Chondrocyte (in vitro differentiated cells): ENCODE results near the gene NT5DC3. TPM values are rescaled to one million over a fixed set of nuclear protein-coding genes. Genes with fewer than 3 reads are reported as not detected.

ENCODE experiments used
- DNase-seq: peaks from one replicate; pipeline ENCODE4 v3.0.0; 2021; ENCODE audit warnings: mixed read lengths, low spot score
- H3K27ac Mint-ChIP-seq: one replicate; pipeline ENCODE4 v1.8.0; 2021; ENCODE audit warnings: mild to moderate bottlenecking, moderate library complexity, mixed read lengths; ENCODE audit not compliant: unreplicated experiment
- H3K27me3 Mint-ChIP-seq: 2 replicates; pipeline ENCODE4 v1.8.0; 2021; ENCODE audit warnings: low read depth, mixed read lengths
- H3K36me3 Mint-ChIP-seq: 2 replicates; pipeline ENCODE4 v1.8.0; 2021; ENCODE audit warnings: low read depth, mixed read lengths
- H3K4me1 Mint-ChIP-seq: 2 replicates; pipeline ENCODE4 v1.8.0; 2021; ENCODE audit warnings: low read depth, mild to moderate bottlenecking, mixed read lengths
- H3K4me3 Mint-ChIP-seq: one replicate; pipeline ENCODE4 v1.8.0; 2021; ENCODE audit warnings: mild to moderate bottlenecking, moderate library complexity, mixed read lengths; ENCODE audit not compliant: unreplicated experiment
- H3K9me3 Mint-ChIP-seq: 2 replicates; pipeline ENCODE4 v1.8.0; 2021; ENCODE audit warnings: low read depth, mixed read lengths
- total RNA-seq: library from RNA; stranded (reverse); gene quantifications from 3 replicates; pipeline ENCODE4 v1.2.1, GENCODE V29; 2021
- TF ChIP-seq, protein P1 (sequence below): fragments of 200-600 bp; sonication (generic); IDR thresholded peaks from 2 replicates; pipeline ENCODE4 v1.5.0; 2021; ENCODE audit warnings: antibody characterized with exemption, mild to moderate bottlenecking, moderate library complexity

NT5DC3 gene
- total RNA-seq, 1 donor from 2014 or later: 26.2 TPM

DNA sequence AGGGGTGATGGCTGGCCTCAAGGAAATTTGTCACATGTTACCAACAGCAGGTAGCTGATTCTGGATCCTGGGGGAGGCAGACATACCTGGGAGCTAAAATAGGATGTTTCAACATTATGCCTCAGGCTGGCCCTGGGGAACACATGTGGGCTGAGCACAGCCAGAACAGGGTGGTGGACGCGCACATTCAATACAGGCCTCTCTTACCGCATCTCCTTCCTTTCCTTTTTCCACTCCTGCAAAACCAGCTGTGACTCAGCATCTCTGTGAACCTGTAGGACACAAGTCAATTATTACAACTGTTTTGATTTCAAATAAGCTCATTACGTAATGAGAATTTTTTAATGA lies 61.0 kb downstream of the NT5DC3 start:
- Mint-ChIP-seq H3K27ac (peak overlapping the region; percentile 70), H3K4me3 (no peak overlapping the region), H3K4me1 (peaks cover 15% of the 10 kb centered on the region), H3K36me3 (peaks cover 54% of the 10 kb centered on the region), H3K27me3 (no peaks in the 10 kb centered on the region), H3K9me3 (no peaks in the 10 kb centered on the region)
- TF ChIP-seq, protein P1, sequence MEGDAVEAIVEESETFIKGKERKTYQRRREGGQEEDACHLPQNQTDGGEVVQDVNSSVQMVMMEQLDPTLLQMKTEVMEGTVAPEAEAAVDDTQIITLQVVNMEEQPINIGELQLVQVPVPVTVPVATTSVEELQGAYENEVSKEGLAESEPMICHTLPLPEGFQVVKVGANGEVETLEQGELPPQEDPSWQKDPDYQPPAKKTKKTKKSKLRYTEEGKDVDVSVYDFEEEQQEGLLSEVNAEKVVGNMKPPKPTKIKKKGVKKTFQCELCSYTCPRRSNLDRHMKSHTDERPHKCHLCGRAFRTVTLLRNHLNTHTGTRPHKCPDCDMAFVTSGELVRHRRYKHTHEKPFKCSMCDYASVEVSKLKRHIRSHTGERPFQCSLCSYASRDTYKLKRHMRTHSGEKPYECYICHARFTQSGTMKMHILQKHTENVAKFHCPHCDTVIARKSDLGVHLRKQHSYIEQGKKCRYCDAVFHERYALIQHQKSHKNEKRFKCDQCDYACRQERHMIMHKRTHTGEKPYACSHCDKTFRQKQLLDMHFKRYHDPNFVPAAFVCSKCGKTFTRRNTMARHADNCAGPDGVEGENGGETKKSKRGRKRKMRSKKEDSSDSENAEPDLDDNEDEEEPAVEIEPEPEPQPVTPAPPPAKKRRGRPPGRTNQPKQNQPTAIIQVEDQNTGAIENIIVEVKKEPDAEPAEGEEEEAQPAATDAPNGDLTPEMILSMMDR: no peak
- DNase-seq: no peak

DNA sequence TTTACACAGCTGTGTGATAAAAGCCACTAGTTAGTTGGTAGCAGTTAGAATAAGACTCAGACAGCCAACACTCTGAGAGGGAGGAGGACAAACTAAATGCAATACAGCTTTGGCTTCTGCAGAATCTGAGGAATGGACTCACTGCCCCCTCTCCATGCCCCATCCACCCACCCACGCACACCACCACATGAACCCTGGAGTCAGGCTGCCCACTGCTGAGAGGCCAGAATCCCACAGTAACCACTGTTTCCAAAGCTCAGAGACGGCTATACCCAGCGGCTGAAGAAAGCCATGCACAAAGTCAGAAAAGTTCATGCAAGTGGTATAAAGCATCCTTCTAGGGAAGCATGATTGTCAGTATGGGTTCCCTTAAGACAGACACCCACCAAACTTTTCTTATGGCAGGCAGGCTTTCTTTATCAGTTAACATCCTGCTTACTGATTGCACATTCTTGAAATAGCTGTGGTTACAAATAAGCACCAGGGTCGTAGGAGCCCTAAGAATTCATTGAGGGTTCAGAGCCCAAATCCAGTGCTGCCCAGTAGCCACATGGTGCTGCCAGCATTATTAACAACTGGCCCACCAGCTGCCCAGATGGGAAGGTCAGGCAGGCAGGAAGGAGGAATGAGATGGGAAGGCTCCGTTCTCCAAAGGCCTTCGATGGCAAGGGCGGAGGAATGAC lies 61.5 kb downstream of the NT5DC3 start:
- peak overlapping the region; percentile 70 for H3K27ac Mint-ChIP-seq
- no peaks in the 10 kb centered on the region for H3K27me3 Mint-ChIP-seq
- no peaks in the 10 kb centered on the region for H3K9me3 Mint-ChIP-seq
- peaks cover 57% of the 10 kb centered on the region for H3K36me3 Mint-ChIP-seq
- TF ChIP-seq, protein P1: no peak
- no peak overlapping the region for H3K4me3 Mint-ChIP-seq
- no peak for DNase-seq
- H3K4me1 Mint-ChIP-seq: peaks cover 15% of the 10 kb centered on the region

DNA sequence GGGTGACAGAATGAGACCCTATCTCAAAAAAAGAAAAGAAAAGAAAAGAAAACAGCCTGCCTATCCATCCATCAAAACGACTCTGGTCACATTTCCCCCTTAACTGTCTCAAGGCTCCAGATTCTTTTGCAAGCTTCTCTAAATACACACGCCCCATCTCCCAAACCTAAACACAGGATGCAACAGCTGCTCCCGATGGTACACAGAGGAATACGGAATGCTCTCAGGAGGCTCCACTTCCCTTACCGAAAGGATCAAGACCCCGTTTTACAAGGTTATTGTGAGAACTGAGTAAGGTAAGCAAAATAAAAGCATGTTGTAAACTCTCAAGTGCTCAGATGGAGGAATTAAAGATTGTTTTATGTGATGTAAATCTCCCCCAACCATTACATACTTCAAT lies 62.3 kb downstream of the NT5DC3 start:
- Mint-ChIP-seq H3K27ac (no peak overlapping the region), H3K36me3 (peaks cover 53% of the 10 kb centered on the region), H3K27me3 (no peaks in the 10 kb centered on the region), H3K4me1 (peaks cover 15% of the 10 kb centered on the region), H3K4me3 (no peak overlapping the region), H3K9me3 (no peaks in the 10 kb centered on the region)
- DNase-seq: no peak
- TF ChIP-seq, protein P1: no peak

- Mint-ChIP-seq H3K9me3 (no peaks in the 10 kb centered on the region), H3K36me3 (peaks cover 47% of the 10 kb centered on the region), H3K27ac (no peak overlapping the region)
Measured at GRCh38 chr12:103774977-103775560, 66.0 kb downstream of the NT5DC3 start.

DNA sequence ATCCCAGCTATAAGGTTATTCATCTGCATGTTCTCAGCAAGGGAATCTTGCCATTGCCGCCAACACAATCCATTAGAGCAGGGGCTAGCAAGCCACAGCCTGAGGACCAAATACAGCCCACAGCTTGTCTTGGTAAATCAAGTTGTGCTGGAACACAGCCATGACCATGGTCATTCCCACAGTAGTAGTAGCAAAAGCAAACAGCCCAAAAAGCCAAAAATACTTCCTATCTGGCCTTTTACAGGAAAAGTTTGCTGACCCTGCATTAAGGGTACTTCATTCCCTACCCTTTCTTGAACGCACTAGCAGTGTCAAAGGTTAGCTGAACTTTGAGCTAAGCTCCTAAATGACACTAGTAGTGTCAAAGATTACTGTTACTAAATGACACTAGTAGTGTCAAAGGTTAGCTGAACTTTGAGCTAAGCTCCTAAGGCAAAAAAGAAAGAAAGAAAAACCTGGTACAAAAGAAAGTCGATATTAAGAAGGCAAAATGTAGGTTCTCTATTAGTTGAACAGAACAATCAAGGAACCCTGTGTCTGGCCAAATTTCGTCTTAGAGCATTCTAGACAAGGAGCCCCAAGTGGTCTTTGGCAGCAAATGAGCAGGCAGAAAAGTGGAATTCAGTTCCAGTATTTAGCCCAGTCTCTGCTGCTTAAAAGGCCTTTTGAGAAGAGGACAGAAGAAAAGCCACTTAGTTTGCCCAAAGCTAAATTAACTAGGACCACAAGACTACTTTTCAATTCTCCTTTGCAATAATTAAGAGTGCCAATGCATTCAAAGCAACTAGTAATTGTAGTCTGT lies 67.7 kb downstream of the NT5DC3 start:
- DNase-seq: no peak
- peaks cover 40% of the 10 kb centered on the region for H3K36me3 Mint-ChIP-seq
- H3K27me3 Mint-ChIP-seq: no peaks in the 10 kb centered on the region
- H3K4me3 Mint-ChIP-seq: no peak overlapping the region
- peaks cover 15% of the 10 kb centered on the region for H3K4me1 Mint-ChIP-seq
- TF ChIP-seq, protein P1: no peak
- H3K9me3 Mint-ChIP-seq: no peaks in the 10 kb centered on the region
- no peak overlapping the region for H3K27ac Mint-ChIP-seq

More at GRCh38 chr12:103774977-103775560, 66.0 kb downstream of the NT5DC3 start:
- H3K4me1 Mint-ChIP-seq: peaks cover 19% of the 10 kb centered on the region
- no peaks in the 10 kb centered on the region for H3K27me3 Mint-ChIP-seq
- TF ChIP-seq, protein P1: no peak
- DNase-seq: no peak
- H3K4me3 Mint-ChIP-seq: no peak overlapping the region
